ENCODE measurements around the gene CDK4. TPM values are rescaled to one million over a fixed set of nuclear protein-coding genes. Genes with fewer than 3 reads are reported as not detected.

The CDK4 gene
- total RNA-seq = 100 to 1,000 TPM; 275 to 304 TPM

- H3K27ac Mint-ChIP-seq = peak within 1 kb of the TSS; percentile 100
- H3K4me1 Mint-ChIP-seq = peaks cover 57% of the 10 kb centered on the region
- no peaks in the 10 kb centered on the region for H3K9me3 Mint-ChIP-seq
- peaks cover 42% of the 10 kb centered on the region for H3K36me3 Mint-ChIP-seq
- H3K27me3 Mint-ChIP-seq = no peaks in the 10 kb centered on the region
- peak within 1 kb of the TSS; percentile 98 for H3K4me3 Mint-ChIP-seq
- peak; percentile 99 for DNase-seq
Observed at GRCh38 chr12:57751788-57752667, at the start of gene CDK4. Gene CDK4, minus strand, starts transcription at chr12:57752310. Its CDS starts 593 bp downstream, at chr12:57751717.

- Mint-ChIP-seq H3K4me1 (peaks cover 7% of the 10 kb centered on the region), H3K4me3 (no peak overlapping the region), H3K27me3 (no peaks in the 10 kb centered on the region), H3K36me3 (peaks cover 11% of the 10 kb centered on the region), H3K27ac (no peak overlapping the region), H3K9me3 (no peaks in the 10 kb centered on the region)
- DNase-seq = no peak
Observed at GRCh38 chr12:57800965-57801364, 48.9 kb upstream of the CDK4 start.

GRCh38 chr12:57797933-57798332, 45.8 kb upstream of the CDK4 start:
- Mint-ChIP-seq H3K4me1 (peaks cover 15% of the 10 kb centered on the region), H3K27ac (no peak overlapping the region), H3K27me3 (no peaks in the 10 kb centered on the region), H3K9me3 (no peaks in the 10 kb centered on the region), H3K4me3 (no peak overlapping the region), H3K36me3 (peaks cover 20% of the 10 kb centered on the region)
- DNase-seq = no peak

GRCh38 chr12:57796996-57797395, 44.9 kb upstream of the CDK4 start:
- H3K36me3 Mint-ChIP-seq = peaks cover 23% of the 10 kb centered on the region

GRCh38 chr12:57795354-57795753, 43.2 kb upstream of the CDK4 start:
- Mint-ChIP-seq H3K4me1 (peaks cover 17% of the 10 kb centered on the region), H3K36me3 (peaks cover 24% of the 10 kb centered on the region), H3K27me3 (no peaks in the 10 kb centered on the region), H3K27ac (no peak overlapping the region), H3K9me3 (no peaks in the 10 kb centered on the region), H3K4me3 (no peak overlapping the region)
- no peak for DNase-seq

More at GRCh38 chr12:57796996-57797395, 44.9 kb upstream of the CDK4 start:
- Mint-ChIP-seq H3K4me3 (no peak overlapping the region), H3K4me1 (peaks cover 17% of the 10 kb centered on the region), H3K9me3 (no peaks in the 10 kb centered on the region), H3K27ac (peak overlapping the region; percentile 5), H3K27me3 (no peaks in the 10 kb centered on the region)
- no peak for DNase-seq

GRCh38 chr12:57793920-57794319, 41.8 kb upstream of the CDK4 start:
- peaks cover 22% of the 10 kb centered on the region for H3K36me3 Mint-ChIP-seq
- no peak for DNase-seq
- H3K27me3 Mint-ChIP-seq = no peaks in the 10 kb centered on the region
- H3K9me3 Mint-ChIP-seq = no peaks in the 10 kb centered on the region
- H3K4me1 Mint-ChIP-seq = peaks cover 17% of the 10 kb centered on the region
- H3K27ac Mint-ChIP-seq = peak overlapping the region; percentile 49
- H3K4me3 Mint-ChIP-seq = no peak overlapping the region

- Mint-ChIP-seq H3K4me3 (peak overlapping the region; percentile 72), H3K27ac (no peak overlapping the region), H3K36me3 (peaks cover 20% of the 10 kb centered on the region), H3K9me3 (no peaks in the 10 kb centered on the region), H3K4me1 (peaks cover 27% of the 10 kb centered on the region), H3K27me3 (no peaks in the 10 kb centered on the region)
- no peak for DNase-seq
Observed at GRCh38 chr12:57783861-57784260, 31.8 kb upstream of the CDK4 start.

- Mint-ChIP-seq H3K4me3 (peak overlapping the region; percentile 100), H3K9me3 (no peaks in the 10 kb centered on the region), H3K36me3 (peaks cover 20% of the 10 kb centered on the region), H3K4me1 (peaks cover 27% of the 10 kb centered on the region), H3K27ac (peak overlapping the region; percentile 98), H3K27me3 (no peaks in the 10 kb centered on the region)
- DNase-seq = no peak
Observed at GRCh38 chr12:57783466-57783801, 31.3 kb upstream of the CDK4 start.

- DNase-seq = peak; percentile 96
- Mint-ChIP-seq H3K4me3 (peak within 1 kb of the TSS; percentile 100), H3K9me3 (no peaks in the 10 kb centered on the region), H3K27ac (peak within 1 kb of the TSS; percentile 98), H3K27me3 (no peaks in the 10 kb centered on the region), H3K36me3 (peaks cover 20% of the 10 kb centered on the region), H3K4me1 (peaks cover 27% of the 10 kb centered on the region)
Observed at GRCh38 chr12:57782608-57783465, 30.7 kb upstream of the CDK4 start, which contains the start of gene TSFM. Gene TSFM, plus strand, starts transcription at chr12:57782787. Its CDS starts 15 bp downstream, at chr12:57782802.

- peak overlapping the region; percentile 100 for H3K4me3 Mint-ChIP-seq
- peaks cover 27% of the 10 kb centered on the region for H3K4me1 Mint-ChIP-seq
- H3K9me3 Mint-ChIP-seq = no peaks in the 10 kb centered on the region
- peak overlapping the region; percentile 98 for H3K27ac Mint-ChIP-seq
- H3K36me3 Mint-ChIP-seq = peaks cover 16% of the 10 kb centered on the region
- H3K27me3 Mint-ChIP-seq = no peaks in the 10 kb centered on the region
- no peak for DNase-seq
Observed at GRCh38 chr12:57782243-57782607, 30.1 kb upstream of the CDK4 start.

GRCh38 chr12:57781801-57782200, 29.7 kb upstream of the CDK4 start:
- H3K27me3 Mint-ChIP-seq = no peaks in the 10 kb centered on the region
- peaks cover 16% of the 10 kb centered on the region for H3K36me3 Mint-ChIP-seq
- H3K27ac Mint-ChIP-seq = peak overlapping the region; percentile 21
- H3K9me3 Mint-ChIP-seq = no peaks in the 10 kb centered on the region
- peaks cover 27% of the 10 kb centered on the region for H3K4me1 Mint-ChIP-seq
- DNase-seq = no peak
- no peak overlapping the region for H3K4me3 Mint-ChIP-seq

GRCh38 chr12:57781244-57781643, 29.1 kb upstream of the CDK4 start:
- H3K4me3 Mint-ChIP-seq = no peak overlapping the region
- H3K27me3 Mint-ChIP-seq = no peaks in the 10 kb centered on the region
- peak overlapping the region; percentile 21 for H3K27ac Mint-ChIP-seq
- peaks cover 15% of the 10 kb centered on the region for H3K36me3 Mint-ChIP-seq
- DNase-seq = no peak
- H3K4me1 Mint-ChIP-seq = peaks cover 23% of the 10 kb centered on the region
- no peaks in the 10 kb centered on the region for H3K9me3 Mint-ChIP-seq

- H3K27ac Mint-ChIP-seq = no peak overlapping the region
- no peak for DNase-seq
- no peaks in the 10 kb centered on the region for H3K27me3 Mint-ChIP-seq
- H3K36me3 Mint-ChIP-seq = peaks cover 14% of the 10 kb centered on the region
- H3K4me3 Mint-ChIP-seq = no peak overlapping the region
- H3K9me3 Mint-ChIP-seq = no peaks in the 10 kb centered on the region
- peaks cover 20% of the 10 kb centered on the region for H3K4me1 Mint-ChIP-seq
Observed at GRCh38 chr12:57780284-57780897, 28.3 kb upstream of the CDK4 start.

GRCh38 chr12:57779736-57780135, 27.6 kb upstream of the CDK4 start:
- peaks cover 20% of the 10 kb centered on the region for H3K4me1 Mint-ChIP-seq
- no peaks in the 10 kb centered on the region for H3K9me3 Mint-ChIP-seq
- H3K4me3 Mint-ChIP-seq = no peak overlapping the region

GRCh38 chr12:57777911-57778310, 25.8 kb upstream of the CDK4 start:
- Mint-ChIP-seq H3K4me3 (no peak overlapping the region), H3K27me3 (peaks cover under 1% of the 10 kb centered on the region), H3K27ac (no peak overlapping the region), H3K36me3 (peaks cover 12% of the 10 kb centered on the region), H3K4me1 (peaks cover 16% of the 10 kb centered on the region), H3K9me3 (no peaks in the 10 kb centered on the region)
- no peak for DNase-seq

More at GRCh38 chr12:57779736-57780135, 27.6 kb upstream of the CDK4 start:
- DNase-seq = no peak
- Mint-ChIP-seq H3K27me3 (no peaks in the 10 kb centered on the region), H3K27ac (no peak overlapping the region), H3K36me3 (peaks cover 14% of the 10 kb centered on the region)

Measured in activated naive CD8-positive, alpha-beta T cell treated with anti-CD3 and anti-CD28 coated beads for 36 hours (primary cell).